GM21717 (cell line): ENCODE data around the gene CUTC.
"Not testable (repeated sequence)": the region's sequence is repeated elsewhere in the genome, so short reads cannot be mapped to it uniquely, and the experiment has no call there.

Experiments used
- ATAC-seq: cut with Tn5 transposase; IDR thresholded peaks from one replicate; pipeline ENCODE4 v1.9.1; 2021; ENCODE audit warnings: mild to moderate bottlenecking, moderate library complexity; ENCODE audit not compliant: unreplicated experiment

Gene CUTC

GRCh38 chr10:99732033-99732842 lies at the start of gene CUTC, which contains the start of gene COX15:
Gene CUTC, plus strand, starts transcription at chr10:99732234. Its CDS starts 115 bp downstream, at chr10:99732349.
Gene COX15, minus strand, starts transcription at chr10:99732127. Its CDS starts 78 bp downstream, at chr10:99732049.
- peak; percentile 85 for ATAC-seq

- no peak for ATAC-seq
These were observed 49.3 kb upstream of the CUTC start for GRCh38 chr10:99682752-99683151.

GRCh38 chr10:99685597-99685967 lies 46.5 kb upstream of the CUTC start:
- peak; percentile 93 for ATAC-seq

GRCh38 chr10:99689461-99689860 lies 42.6 kb upstream of the CUTC start:
- no peak for ATAC-seq

GRCh38 chr10:99693933-99694583 lies 38.0 kb upstream of the CUTC start:
- no peak for ATAC-seq

- no peak for ATAC-seq
These were observed 36.3 kb upstream of the CUTC start for GRCh38 chr10:99695761-99696160.

- no peak for ATAC-seq
These were observed 33.4 kb upstream of the CUTC start for GRCh38 chr10:99698504-99699080.

- no peak for ATAC-seq
These were observed 31.4 kb upstream of the CUTC start for GRCh38 chr10:99700649-99701048.

- no peak for ATAC-seq
These were observed 23.5 kb upstream of the CUTC start for GRCh38 chr10:99708428-99709012.

GRCh38 chr10:99709480-99710229 lies 22.4 kb upstream of the CUTC start:
- peak; percentile 63 for ATAC-seq

GRCh38 chr10:99711129-99711719 lies 20.8 kb upstream of the CUTC start:
- no peak for ATAC-seq

- ATAC-seq, result no peak
These were observed 17.6 kb upstream of the CUTC start for GRCh38 chr10:99714446-99714845.

- ATAC-seq, result no peak
These were observed 11.6 kb upstream of the CUTC start for GRCh38 chr10:99720387-99720786.

GRCh38 chr10:99730026-99730425 lies 2.0 kb upstream of the CUTC start:
- no peak for ATAC-seq

- ATAC-seq, result peak; percentile 30
These were observed 565 bp upstream of the CUTC start for GRCh38 chr10:99731306-99732032.

GRCh38 chr10:99733366-99733765 lies 1.3 kb downstream of the CUTC start:
- ATAC-seq, result no peak

GRCh38 chr10:99734111-99734510 lies 2.1 kb downstream of the CUTC start:
- not testable (repeated sequence) for ATAC-seq

- no peak for ATAC-seq
These were observed 8.2 kb downstream of the CUTC start for GRCh38 chr10:99740260-99740659.

- no peak for ATAC-seq
These were observed 9.0 kb downstream of the CUTC start for GRCh38 chr10:99740933-99741559.
